HG02610 (cell line): Measurements from ENCODE around the gene RTN4R.

Source experiments
- ATAC-seq: cut with Tn5 transposase; IDR thresholded peaks from one replicate; pipeline ENCODE4 v1.9.1; 2021; ENCODE audit warnings: mild to moderate bottlenecking, moderate library complexity; ENCODE audit not compliant: unreplicated experiment

RTN4R gene

GRCh38 chr22:20231514-20232236 lies 36.4 kb downstream of the RTN4R start:
- no peak for ATAC-seq

- no peak for ATAC-seq
Observed at GRCh38 chr22:20230777-20231420, 37.2 kb downstream of the RTN4R start.

- ATAC-seq: no peak
Observed at GRCh38 chr22:20229916-20230775, 38.0 kb downstream of the RTN4R start.

GRCh38 chr22:20228939-20229272 lies 39.2 kb downstream of the RTN4R start:
- ATAC-seq: no peak

GRCh38 chr22:20228055-20228938 lies 39.8 kb downstream of the RTN4R start:
- ATAC-seq: no peak

- ATAC-seq: no peak
Observed at GRCh38 chr22:20227363-20227762, 40.8 kb downstream of the RTN4R start.

GRCh38 chr22:20226760-20227350 lies 41.3 kb downstream of the RTN4R start:
- ATAC-seq: no peak

GRCh38 chr22:20226077-20226716 lies 41.9 kb downstream of the RTN4R start:
- no peak for ATAC-seq

GRCh38 chr22:20225693-20225966 lies 42.5 kb downstream of the RTN4R start:
- no peak for ATAC-seq

GRCh38 chr22:20224917-20225692 lies 43.0 kb downstream of the RTN4R start:
- ATAC-seq: no peak

GRCh38 chr22:20224256-20224626 lies 43.9 kb downstream of the RTN4R start:
- ATAC-seq: no peak

- ATAC-seq: no peak
Observed at GRCh38 chr22:20223421-20224255, 44.5 kb downstream of the RTN4R start.

- ATAC-seq: no peak
Observed at GRCh38 chr22:20222764-20223420, 45.2 kb downstream of the RTN4R start.

- ATAC-seq: no peak
Observed at GRCh38 chr22:20221421-20222340, 46.4 kb downstream of the RTN4R start.

- no peak for ATAC-seq
Observed at GRCh38 chr22:20220629-20221026, 47.5 kb downstream of the RTN4R start.

- ATAC-seq: no peak
Observed at GRCh38 chr22:20219667-20220628, 48.2 kb downstream of the RTN4R start.
